Measurements from ENCODE around the gene TRIM9.

DNA sequence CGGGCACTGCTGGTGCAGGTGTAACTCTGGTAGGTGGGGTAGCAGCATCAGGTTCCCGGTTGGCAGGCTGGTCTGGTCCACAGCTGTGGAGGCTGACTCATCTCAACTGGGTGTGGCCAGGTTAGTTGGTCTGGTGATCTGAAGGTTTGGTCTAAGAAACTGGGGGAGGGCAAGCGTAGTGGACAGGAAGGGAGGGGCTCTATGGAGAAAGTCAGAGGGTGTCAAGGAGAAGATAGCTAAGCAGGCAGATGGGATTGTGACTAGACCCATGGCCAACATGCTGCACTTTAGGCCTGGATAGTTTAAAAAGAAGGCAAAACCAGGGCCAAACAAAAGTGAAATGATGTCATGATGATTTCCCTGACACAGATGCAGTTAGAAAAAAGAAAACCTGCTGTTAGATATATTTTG, 7.9 kb downstream of the TRIM9 start:
- TF ChIP-seq EZH2phosphoT487 (IDR thresholded peaks at IDR 0.05; ENCODE audit: low read length) = no peak
- TF ChIP-seq, protein P1, sequence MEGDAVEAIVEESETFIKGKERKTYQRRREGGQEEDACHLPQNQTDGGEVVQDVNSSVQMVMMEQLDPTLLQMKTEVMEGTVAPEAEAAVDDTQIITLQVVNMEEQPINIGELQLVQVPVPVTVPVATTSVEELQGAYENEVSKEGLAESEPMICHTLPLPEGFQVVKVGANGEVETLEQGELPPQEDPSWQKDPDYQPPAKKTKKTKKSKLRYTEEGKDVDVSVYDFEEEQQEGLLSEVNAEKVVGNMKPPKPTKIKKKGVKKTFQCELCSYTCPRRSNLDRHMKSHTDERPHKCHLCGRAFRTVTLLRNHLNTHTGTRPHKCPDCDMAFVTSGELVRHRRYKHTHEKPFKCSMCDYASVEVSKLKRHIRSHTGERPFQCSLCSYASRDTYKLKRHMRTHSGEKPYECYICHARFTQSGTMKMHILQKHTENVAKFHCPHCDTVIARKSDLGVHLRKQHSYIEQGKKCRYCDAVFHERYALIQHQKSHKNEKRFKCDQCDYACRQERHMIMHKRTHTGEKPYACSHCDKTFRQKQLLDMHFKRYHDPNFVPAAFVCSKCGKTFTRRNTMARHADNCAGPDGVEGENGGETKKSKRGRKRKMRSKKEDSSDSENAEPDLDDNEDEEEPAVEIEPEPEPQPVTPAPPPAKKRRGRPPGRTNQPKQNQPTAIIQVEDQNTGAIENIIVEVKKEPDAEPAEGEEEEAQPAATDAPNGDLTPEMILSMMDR (IDR thresholded peaks at IDR 0.05; ENCODE audit: low read length) = no peak
